HL-60 (cell line): ENCODE measurements around the gene ELMO1.

Experiments
- DNase-seq, 2 experiments: peaks; one replicate each; pipeline ENCODE4 v3.0.0-alpha.2; 2010 to 2020; ENCODE audit warnings: low read depth in 1 of 2, low spot score in 1 of 2
- H3K27ac ChIP-seq: fragments of 250-450 bp; sonication (Bioruptor Pico); replicated peaks from 2 replicates; pipeline ENCODE4 v1.5.1; 2020; ENCODE audit warnings: mild to moderate bottlenecking, moderate library complexity
- H3K27me3 ChIP-seq: fragments of 250-450 bp; sonication (Bioruptor Pico); 2 replicates; pipeline ENCODE4 v1.5.1; 2021; ENCODE audit warnings: mild to moderate bottlenecking, moderate library complexity; ENCODE audit not compliant: insufficient read depth, poor library complexity, severe bottlenecking
- H3K4me3 ChIP-seq: replicated peaks from 2 replicates; pipeline ENCODE4 v1.5.1; 2011; ENCODE audit warnings: mild to moderate bottlenecking, control low read depth, low read length; ENCODE audit not compliant: insufficient read depth
- CTCF ChIP-seq: IDR thresholded peaks from one replicate; pipeline ENCODE4 v1.5.1; 2011; ENCODE audit warnings: low read length, control low read depth, inconsistent platforms; ENCODE audit not compliant: insufficient read depth
- GABPA ChIP-seq: IDR thresholded peaks from 2 replicates; pipeline ENCODE4 v1.6.1; 2012; ENCODE audit warnings: low read depth
- POLR2AphosphoS5 ChIP-seq: IDR thresholded peaks from 2 replicates; pipeline ENCODE4 v1.6.1; 2012; ENCODE audit warnings: low read depth
- REST ChIP-seq: IDR thresholded peaks from 2 replicates; pipeline ENCODE4 v1.6.1; 2012; ENCODE audit warnings: low read depth; ENCODE audit not compliant: insufficient replicate concordance
- SPI1 ChIP-seq: IDR thresholded peaks from 2 replicates; pipeline ENCODE4 v1.6.1; 2012; ENCODE audit warnings: low read depth, mild to moderate bottlenecking, borderline replicate concordance

Gene ELMO1

GRCh38 chr7:36811807-36812206, 636.9 kb downstream of the ELMO1 start:
- Histone ChIP-seq H3K27me3 (no peaks in the 10 kb centered on the region), H3K27ac (no peak overlapping the region), H3K4me3 (no peak overlapping the region)
- DNase-seq: no peak
- TF ChIP-seq CTCF: no peak
- TF ChIP-seq POLR2AphosphoS5: no peak
- TF ChIP-seq REST: no peak
- TF ChIP-seq SPI1: no peak
- no peak for TF ChIP-seq GABPA

GRCh38 chr7:36810489-36810888, 638.2 kb downstream of the ELMO1 start:
- H3K27me3 ChIP-seq: no peaks in the 10 kb centered on the region
- no peak for DNase-seq
- TF ChIP-seq GABPA (no peak), SPI1 (no peak), REST (no peak), POLR2AphosphoS5 (no peak), CTCF (no peak)

GRCh38 chr7:36810032-36810431, 638.6 kb downstream of the ELMO1 start:
- no peak for DNase-seq
- Histone ChIP-seq H3K4me3 (no peak overlapping the region), H3K27ac (no peak overlapping the region), H3K27me3 (no peaks in the 10 kb centered on the region)
- TF ChIP-seq REST: no peak
- no peak for TF ChIP-seq GABPA
- TF ChIP-seq CTCF: no peak
- TF ChIP-seq SPI1: no peak
- TF ChIP-seq POLR2AphosphoS5: no peak

More at GRCh38 chr7:36810489-36810888, 638.2 kb downstream of the ELMO1 start:
- Histone ChIP-seq H3K27ac (no peak overlapping the region), H3K4me3 (no peak overlapping the region)
